WI38 (cell line): ENCODE results near the gene HCN2.
"Not testable (repeated sequence)": the region's sequence is repeated elsewhere in the genome, so short reads cannot be mapped to it uniquely, and the experiment has no call there.

Source experiments
- H3K4me3 ChIP-seq: 2 replicates; pipeline ENCODE4 v1.5.1; 2011; ENCODE audit warnings: low read depth, mild to moderate bottlenecking, control low read depth, low read length
- CTCF ChIP-seq: IDR thresholded peaks from 2 replicates; pipeline ENCODE4 v1.5.1; 2012; ENCODE audit warnings: low read depth, mild to moderate bottlenecking, control low read depth, low read length

Gene HCN2

GRCh38 chr19:616747-617526, 27.3 kb downstream of the HCN2 start:
- no peak for TF ChIP-seq CTCF
- no peak overlapping the region for H3K4me3 ChIP-seq

GRCh38 chr19:617551-618246, 28.0 kb downstream of the HCN2 start:
- TF ChIP-seq CTCF = no peak
- no peak overlapping the region for H3K4me3 ChIP-seq

GRCh38 chr19:618247-618619, 28.6 kb downstream of the HCN2 start:
- TF ChIP-seq CTCF = no peak
- H3K4me3 ChIP-seq = no peak overlapping the region

GRCh38 chr19:618674-619285, 29.1 kb downstream of the HCN2 start:
- H3K4me3 ChIP-seq = no peak overlapping the region

GRCh38 chr19:619286-620002, 29.8 kb downstream of the HCN2 start:
- no peak for TF ChIP-seq CTCF
- H3K4me3 ChIP-seq = no peak overlapping the region

More at GRCh38 chr19:618674-619285, 29.1 kb downstream of the HCN2 start:
- no peak for TF ChIP-seq CTCF

- no peak for TF ChIP-seq CTCF
- no peak overlapping the region for H3K4me3 ChIP-seq
Measured at GRCh38 chr19:620166-620862, 30.6 kb downstream of the HCN2 start.

- H3K4me3 ChIP-seq = not testable (repeated sequence)
Measured at GRCh38 chr19:621191-621590, 31.5 kb downstream of the HCN2 start.
